Upper lobe of left lung (tissue), 6 donors: ENCODE measurements around the gene LPAR3. TPM values are rescaled to one million over a fixed set of nuclear protein-coding genes. Genes with fewer than 3 reads are reported as not detected.
A peak's percentile ranks its signal among the peaks of the same experiment; 100 is the strongest.

Experiments
- ATAC-seq, 2 donors: fragments of 200-7000 bp; cut with Tn5 transposase; one replicate each; pipeline ENCODE4 v1.9.1; 2022; ENCODE audit warnings: mild to moderate bottlenecking in 2 of 2, moderate library complexity in 2 of 2; ENCODE audit not compliant: low FRiP score in 2 of 2
- DNase-seq, 2 donors: peaks; one replicate each; pipeline ENCODE4 v3.0.0-alpha.2; 2019 to 2020
- H3K27ac ChIP-seq, 4 donors: fragments of 200-600 bp; sonication (generic); one replicate each; pipeline ENCODE4 v1.5.1; 2016 to 2019
- H3K27me3 ChIP-seq, 4 donors: fragments of 200-600 bp; sonication (generic); one replicate each; pipeline ENCODE4 v1.5.1; 2017 to 2019
- H3K36me3 ChIP-seq, 4 donors: fragments of 200-600 bp; sonication (generic); one replicate each; pipeline ENCODE4 v1.5.1; 2016 to 2019
- H3K4me1 ChIP-seq, 4 donors: fragments of 200-600 bp; sonication (generic); one replicate each; pipeline ENCODE4 v1.5.1; 2018 to 2019
- H3K4me3 ChIP-seq, 4 donors: fragments of 200-600 bp; sonication (generic); one replicate each; pipeline ENCODE4 v1.5.1; 2017 to 2019; ENCODE audit warnings: mild to moderate bottlenecking in 2 of 4, moderate library complexity in 1 of 4
- H3K9me3 ChIP-seq, 4 donors: fragments of 200-600 bp; sonication (generic); one replicate each; pipeline ENCODE4 v1.5.1; 2018 to 2019
- EP300 ChIP-seq, 4 donors: sonication (generic); formaldehyde crosslinking; IDR thresholded peaks; one replicate each; pipeline ENCODE4 v1.5.1; 2017; ENCODE audit warnings: antibody characterized with exemption in 4 of 4, control low read depth in 2 of 4
- POLR2A ChIP-seq, 4 donors: fragments of 450-650 bp; IDR thresholded peaks; one replicate each; pipeline ENCODE4 v1.5.1; 2016 to 2017; ENCODE audit warnings: antibody characterized with exemption in 4 of 4, mild to moderate bottlenecking in 2 of 4
- POLR2AphosphoS5 ChIP-seq, 2 donors: sonication (generic); formaldehyde crosslinking; IDR thresholded peaks; one replicate each; pipeline ENCODE4 v1.5.1; 2017; ENCODE audit warnings: antibody characterized with exemption in 2 of 2
- WGBS, 2 donors: methylation state at CpG; one replicate each; pipeline ENCODE4 v1.1.5; 2017 to 2018; 5-methylcytosine and 5-hydroxymethylcytosine counted together
- total RNA-seq, 6 donors: library from RNA; depleted of rRNA in 4 of 6; stranded (reverse); fragments of >200 nt in 4 of 6; gene quantifications; one replicate each; pipeline versions ENCODE4 v1.1.0 to v1.2.1, GENCODE V29; 2016 to 2021
- TF ChIP-seq, protein P1 (sequence below), 6 experiments: fragments of 450-650 bp in 4 of 6; fragments of 200-600 bp in 2 of 6; sonication (generic) in 2 of 6; IDR thresholded peaks; one replicate each; pipeline ENCODE4 v1.5.1; 2016 to 2019; ENCODE audit warnings: antibody characterized with exemption in 6 of 6
- donor health status: DM: no; HTN: no; CAD: no; lungs with moderate emphysema.
- donor health status: DM: no; HTN: yes; CAD: no; lungs with severe emphysema.

The LPAR3 gene
- total RNA-seq, 6 donors from 2014 or later: 1.5 to 9.8 (median 4.3) TPM; not detected in 1

DNA sequence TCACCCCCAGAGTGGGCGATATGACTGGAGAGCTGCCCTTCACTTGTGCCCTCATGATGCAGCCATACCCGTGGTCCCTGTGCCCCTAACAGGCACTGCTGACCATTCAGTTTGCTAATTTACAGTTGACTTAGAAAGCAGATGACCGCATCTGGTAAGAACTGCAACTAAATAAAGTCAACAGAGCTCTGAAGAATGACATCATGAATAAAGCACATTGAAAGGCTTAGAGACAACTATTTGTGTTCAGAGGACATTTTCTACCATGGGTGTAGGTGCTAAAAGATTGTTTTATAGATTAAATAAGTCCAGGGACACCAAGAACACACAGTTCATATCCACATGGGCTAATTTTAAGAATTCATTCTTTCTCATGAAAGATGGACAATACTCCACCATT is 65.5 kb downstream of the LPAR3 start:
- no peaks in the 10 kb centered on the region for H3K9me3 ChIP-seq
- DNase-seq: no peak
- no peaks in the 10 kb centered on the region for H3K4me1 ChIP-seq
- 58 to 96% methylated on average over 2 to 3 of the region's 3 CpGs for WGBS, 2 donors
- H3K4me3 ChIP-seq: no peak overlapping the region
- no peaks in the 10 kb centered on the region for H3K36me3 ChIP-seq
- TF ChIP-seq POLR2A (IDR thresholded peaks at IDR 0.05) (no peak), POLR2AphosphoS5 (IDR thresholded peaks at IDR 0.05) (no peak), EP300 (IDR thresholded peaks at IDR 0.05) (no peak)
- TF ChIP-seq, protein P1, sequence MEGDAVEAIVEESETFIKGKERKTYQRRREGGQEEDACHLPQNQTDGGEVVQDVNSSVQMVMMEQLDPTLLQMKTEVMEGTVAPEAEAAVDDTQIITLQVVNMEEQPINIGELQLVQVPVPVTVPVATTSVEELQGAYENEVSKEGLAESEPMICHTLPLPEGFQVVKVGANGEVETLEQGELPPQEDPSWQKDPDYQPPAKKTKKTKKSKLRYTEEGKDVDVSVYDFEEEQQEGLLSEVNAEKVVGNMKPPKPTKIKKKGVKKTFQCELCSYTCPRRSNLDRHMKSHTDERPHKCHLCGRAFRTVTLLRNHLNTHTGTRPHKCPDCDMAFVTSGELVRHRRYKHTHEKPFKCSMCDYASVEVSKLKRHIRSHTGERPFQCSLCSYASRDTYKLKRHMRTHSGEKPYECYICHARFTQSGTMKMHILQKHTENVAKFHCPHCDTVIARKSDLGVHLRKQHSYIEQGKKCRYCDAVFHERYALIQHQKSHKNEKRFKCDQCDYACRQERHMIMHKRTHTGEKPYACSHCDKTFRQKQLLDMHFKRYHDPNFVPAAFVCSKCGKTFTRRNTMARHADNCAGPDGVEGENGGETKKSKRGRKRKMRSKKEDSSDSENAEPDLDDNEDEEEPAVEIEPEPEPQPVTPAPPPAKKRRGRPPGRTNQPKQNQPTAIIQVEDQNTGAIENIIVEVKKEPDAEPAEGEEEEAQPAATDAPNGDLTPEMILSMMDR (IDR thresholded peaks at IDR 0.05): no peak
- H3K27ac ChIP-seq: no peak overlapping the region
- no peaks in the 10 kb centered on the region for H3K27me3 ChIP-seq
- ATAC-seq: peak in 1 of 2 donors; percentile 38

DNA sequence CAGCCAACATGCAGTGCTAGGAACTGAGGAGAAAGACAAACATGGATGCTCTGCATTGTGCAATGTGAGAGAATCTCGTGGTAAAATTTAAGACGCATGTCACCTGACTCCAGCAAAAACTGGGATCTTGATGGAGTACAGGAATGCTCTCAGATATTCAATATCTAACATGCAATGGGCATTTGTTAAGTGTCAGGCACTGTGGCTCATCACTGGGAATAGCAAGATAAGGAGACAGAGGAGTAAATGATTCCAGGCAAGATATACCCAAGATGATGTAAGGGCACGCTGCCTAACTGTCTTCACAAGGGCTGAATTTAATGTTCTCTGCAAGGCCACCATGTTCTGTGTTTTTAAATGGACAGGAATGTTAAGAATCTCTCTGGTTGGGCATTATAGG is 67.8 kb downstream of the LPAR3 start:
- Histone ChIP-seq H3K36me3 (no peaks in the 10 kb centered on the region), H3K4me3 (no peak overlapping the region), H3K27me3 (no peaks in the 10 kb centered on the region), H3K27ac (no peak overlapping the region), H3K4me1 (no peaks in the 10 kb centered on the region), H3K9me3 (no peaks in the 10 kb centered on the region)
- whole genome bisulfite sequencing, 2 donors: 76 to 87% methylated on average over 3 of the region's 3 CpGs
- ATAC-seq (no peak), DNase-seq (no peak)
- TF ChIP-seq POLR2A (IDR thresholded peaks at IDR 0.05): no peak
- TF ChIP-seq, protein P1 (IDR thresholded peaks at IDR 0.05): no peak
- no peak for TF ChIP-seq POLR2AphosphoS5 (IDR thresholded peaks at IDR 0.05)
- TF ChIP-seq EP300 (IDR thresholded peaks at IDR 0.05): no peak

DNA sequence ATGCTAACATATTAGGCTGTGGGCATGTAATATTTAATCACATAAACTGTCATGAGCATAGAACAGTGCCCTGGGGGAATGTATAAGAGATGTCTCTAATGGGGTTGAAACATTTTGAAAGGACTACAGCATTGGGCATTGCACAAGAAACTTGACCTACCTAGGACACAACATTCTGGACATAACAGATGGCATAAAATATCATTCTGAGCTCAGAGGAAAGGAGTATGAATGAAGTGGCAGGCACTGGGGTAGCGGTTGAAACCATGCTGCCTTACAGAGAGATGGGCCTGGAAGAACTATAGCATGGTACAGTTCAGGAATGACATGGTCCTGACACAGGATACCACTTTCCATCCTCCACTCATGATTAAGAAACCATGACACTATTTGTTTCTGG is 69.0 kb downstream of the LPAR3 start:
- DNase-seq (no peak), ATAC-seq (no peak)
- Histone ChIP-seq H3K27ac (no peak overlapping the region), H3K27me3 (no peaks in the 10 kb centered on the region), H3K4me3 (no peak overlapping the region), H3K36me3 (no peaks in the 10 kb centered on the region), H3K9me3 (no peaks in the 10 kb centered on the region), H3K4me1 (no peaks in the 10 kb centered on the region)
- 95 to 100% methylated on average over 1 of the region's 1 CpG for WGBS, 2 donors
- no peak for TF ChIP-seq POLR2AphosphoS5 (IDR thresholded peaks at IDR 0.05)
- TF ChIP-seq POLR2A (IDR thresholded peaks at IDR 0.05): no peak
- TF ChIP-seq EP300 (IDR thresholded peaks at IDR 0.05): no peak
- TF ChIP-seq, protein P1 (IDR thresholded peaks at IDR 0.05): no peak

DNA sequence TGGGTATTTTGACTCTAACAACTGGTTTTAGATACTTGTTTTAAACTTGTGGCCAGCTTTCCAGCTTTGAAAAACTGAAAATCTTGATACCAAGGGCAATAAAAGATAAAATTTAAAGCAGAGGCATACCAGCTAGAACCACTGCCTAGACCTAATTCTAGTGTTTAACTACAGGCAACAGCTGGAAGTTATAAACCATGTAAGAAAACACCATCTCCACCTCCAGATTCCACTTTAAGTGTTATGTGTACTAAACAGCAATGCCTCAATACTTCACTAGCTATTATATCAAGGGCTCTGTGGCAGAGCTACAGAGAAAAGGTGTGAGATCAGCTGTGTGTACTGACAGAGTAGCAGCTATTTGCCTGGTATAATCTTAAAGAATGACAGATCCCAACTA is 69.5 kb downstream of the LPAR3 start:
- Histone ChIP-seq H3K27me3 (no peaks in the 10 kb centered on the region), H3K9me3 (no peaks in the 10 kb centered on the region), H3K36me3 (no peaks in the 10 kb centered on the region), H3K4me3 (no peak overlapping the region), H3K27ac (no peak overlapping the region), H3K4me1 (no peaks in the 10 kb centered on the region)
- TF ChIP-seq POLR2AphosphoS5 (IDR thresholded peaks at IDR 0.05): no peak
- TF ChIP-seq POLR2A (IDR thresholded peaks at IDR 0.05): no peak
- no peak for TF ChIP-seq EP300 (IDR thresholded peaks at IDR 0.05)
- TF ChIP-seq, protein P1 (IDR thresholded peaks at IDR 0.05): no peak
- no peak for ATAC-seq
- no peak for DNase-seq

DNA sequence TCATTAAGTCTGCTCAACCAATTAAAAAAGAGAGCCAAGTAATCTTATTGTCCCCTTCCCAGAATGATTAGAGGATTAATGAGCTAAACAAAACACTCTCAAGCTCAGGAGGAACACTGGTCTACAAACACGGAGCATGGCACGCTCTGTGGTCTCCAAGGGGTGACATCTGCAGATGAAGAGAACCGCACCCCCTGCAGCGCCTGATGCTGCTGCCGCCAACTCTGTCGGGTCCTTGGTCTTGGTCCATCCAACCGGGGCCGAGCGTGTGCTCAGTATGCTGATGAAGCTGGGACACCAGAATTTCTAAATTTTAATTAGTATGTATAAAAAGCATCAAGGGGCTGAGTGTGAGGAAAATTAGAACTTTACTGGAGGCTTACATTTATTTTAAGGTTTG is 82.7 kb downstream of the LPAR3 start:
- Histone ChIP-seq H3K4me3 (no peak overlapping the region), H3K36me3 (no peaks in the 10 kb centered on the region), H3K9me3 (no peaks in the 10 kb centered on the region), H3K27ac (no peak overlapping the region), H3K27me3 (no peaks in the 10 kb centered on the region), H3K4me1 (no peaks in the 10 kb centered on the region)
- ATAC-seq: no peak
- DNase-seq: peak in 1 of 2 donors; percentile 32
- WGBS, 2 donors: 94 to 95% methylated on average over 9 of the region's 9 CpGs
- TF ChIP-seq POLR2A (IDR thresholded peaks at IDR 0.05): no peak
- TF ChIP-seq, protein P1 (IDR thresholded peaks at IDR 0.05): no peak
- TF ChIP-seq EP300 (IDR thresholded peaks at IDR 0.05): no peak
- no peak for TF ChIP-seq POLR2AphosphoS5 (IDR thresholded peaks at IDR 0.05)
